ENCODE data around the gene AFTPH. TPM values are rescaled to one million over a fixed set of nuclear protein-coding genes. Genes with fewer than 3 reads are reported as not detected.

AFTPH gene
- polyA plus RNA-seq, 2 of the 4 experiments (the other 2 are of a cell fraction) = 24.0 to 51.4 TPM

- ChIA-PET CTCF (interaction anchor here (1.0 to 5.6 kb wide), 16 partner anchors 9 to 274 kb away, joined by 3 to 69 read pairs (median 8); partner anchors contain the start of gene SERTAD2), POLR2A (interaction anchor here (1.6 kb wide), 1 partner anchor 10 kb away, joined by 7 read pairs; no protein-coding TSS in a partner anchor)
- Histone ChIP-seq H3K4me2 (peak overlapping the region; percentile 94; the same call in 2 of the 3 replicates), H3K4me1 (0 out of 3 replicates have a peak, but pooled peaks cover 4% of the 10 kb centered on the region), H3K27ac (no peak overlapping the region), H3K9me3 (no peaks in the 10 kb centered on the region), H3K4me3 (no peak overlapping the region)
- WGBS (ENCODE audit: missing lambda C conversion rate) = 90% methylated on average over 6 of the region's 6 CpGs
- DNase-seq (ENCODE audit: low read depth in 1 of 2, low spot score in 1 of 2) (no peak), FAIRE-seq (no peak), ATAC-seq (no peak)
- no peak for TF ChIP-seq ZC3H11A (IDR thresholded peaks at IDR 0.05)
- no peak for TF ChIP-seq FOSB (CRISPR knock-in tag; IDR thresholded peaks at IDR 0.05)
- no peak for TF ChIP-seq HOXB13 (CRISPR knock-in tag; IDR thresholded peaks at IDR 0.05; ENCODE audit: low read depth)
- TF ChIP-seq CTCF (IDR thresholded peaks at IDR 0.05) = no peak
- TF ChIP-seq MAZ (IDR thresholded peaks at IDR 0.05; ENCODE audit: borderline replicate concordance, low read depth, low read length) = no peak
- no peak for TF ChIP-seq HMGXB4 (CRISPR knock-in tag; IDR thresholded peaks at IDR 0.05; ENCODE audit: borderline replicate concordance)
- TF ChIP-seq EHF (CRISPR knock-in tag; IDR thresholded peaks at IDR 0.05) = no peak
- no peak for TF ChIP-seq BCL3 (IDR thresholded peaks at IDR 0.05)
Observed at GRCh38 chr2:64610316-64610855, 86.3 kb downstream of the AFTPH start.

GRCh38 chr2:64612575-64613195 lies 88.6 kb downstream of the AFTPH start:
- H3K4me1 ChIP-seq = 0 out of 3 replicates have a peak, but pooled peaks cover 4% of the 10 kb centered on the region
- no peak overlapping the region for H3K27ac ChIP-seq
- no peak for FAIRE-seq
- no peak for ATAC-seq
- WGBS (ENCODE audit: missing lambda C conversion rate) = 40% methylated on average over 5 of the region's 5 CpGs
- TF ChIP-seq CEBPB (IDR thresholded peaks at IDR 0.05) = no peak
- no peak for TF ChIP-seq ESRRA (IDR thresholded peaks at IDR 0.05; ENCODE audit: borderline replicate concordance, low read length)
- H3K4me2 ChIP-seq = no peak overlapping the region
- ChIA-PET POLR2A (no interaction called here), CTCF (interaction anchor here (0.7 to 1.9 kb wide), 7 partner anchors 11 to 34 kb away, joined by 3 to 5 read pairs (median 3); no protein-coding TSS in a partner anchor)
- no peak for DNase-seq (ENCODE audit: low read depth in 1 of 2, low spot score in 1 of 2)
- H3K4me3 ChIP-seq = no peak overlapping the region
- H3K9me3 ChIP-seq = no peaks in the 10 kb centered on the region

- H3K9me3 ChIP-seq = no peaks in the 10 kb centered on the region
- TF ChIP-seq RCOR1 (IDR thresholded peaks at IDR 0.05; ENCODE audit: low read depth, low read length) (no peak), JUN (IDR thresholded peaks at IDR 0.05) (no peak), ZSCAN20 (CRISPR knock-in tag; IDR thresholded peaks at IDR 0.05) (no peak), FOSB (CRISPR knock-in tag; IDR thresholded peaks at IDR 0.05) (no peak), GATA3 (IDR thresholded peaks at IDR 0.05; ENCODE audit: borderline replicate concordance) (no peak), USF2 (IDR thresholded peaks at IDR 0.05) (no peak), BHLHE40 (IDR thresholded peaks at IDR 0.05; ENCODE audit: low read depth, low read length) (no peak), KDM5A (IDR thresholded peaks at IDR 0.05) (no peak)
- H3K4me2 ChIP-seq = no peak overlapping the region
- no peak overlapping the region for H3K4me3 ChIP-seq
- DNase-seq (ENCODE audit: low read depth in 1 of 2, low spot score in 1 of 2) (no peak), FAIRE-seq (no peak), ATAC-seq (no peak)
- no peak overlapping the region for H3K27ac ChIP-seq
- ChIA-PET CTCF (interaction anchor here (0.7 to 1.0 kb wide), 2 partner anchors 15 to 18 kb away, joined by 3 read pairs; no protein-coding TSS in a partner anchor), POLR2A (no interaction called here)
- WGBS (ENCODE audit: missing lambda C conversion rate) = 70% methylated on average over 7 of the region's 7 CpGs
- H3K4me1 ChIP-seq = 0 out of 3 replicates have a peak, but pooled peaks cover 4% of the 10 kb centered on the region
Observed at GRCh38 chr2:64613276-64613675, 89.1 kb downstream of the AFTPH start.

Measured in A549 (cell line).